GM18526 (cell line): Measurements from ENCODE around the gene PPM1A.

Source experiments
- POLR2A ChIP-seq: IDR thresholded peaks from 3 replicates; pipeline ENCODE4 v1.6.1; 2011; ENCODE audit not compliant: insufficient read length; ENCODE audit errors: extremely low read depth

Gene PPM1A

DNA sequence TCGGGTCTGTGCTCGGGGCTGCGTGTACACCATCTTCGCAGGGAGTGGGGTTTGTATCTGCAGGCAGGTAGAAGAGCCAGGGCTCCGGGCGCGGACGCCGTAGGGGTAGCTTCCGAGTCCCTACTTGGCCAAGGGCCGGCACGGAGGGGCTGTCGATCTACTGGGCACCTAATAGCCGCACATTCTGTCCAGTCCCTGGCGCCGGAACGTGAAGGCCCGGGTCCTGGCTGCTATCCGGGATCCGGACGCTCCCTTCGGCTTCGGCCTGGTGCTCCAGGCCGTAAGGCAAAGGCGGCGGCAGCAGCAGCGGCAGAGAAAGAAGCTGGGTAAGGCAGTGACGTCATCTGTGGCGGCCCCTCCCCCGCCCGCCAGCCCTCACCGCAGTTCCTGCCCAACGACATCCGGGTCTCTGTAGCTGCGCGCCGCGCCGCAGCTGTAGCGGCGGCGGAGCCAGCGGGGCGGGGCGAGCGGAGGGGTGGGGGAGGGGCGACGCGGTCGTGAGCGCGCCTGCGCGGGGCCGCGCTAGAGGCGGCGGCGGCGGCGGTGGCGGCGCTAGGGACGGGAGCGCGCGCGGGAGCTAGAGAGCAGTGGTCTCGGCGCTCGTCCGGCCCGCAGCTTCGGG lies at the start of gene PPM1A:
TSS of gene PPM1A (plus strand) at position 525 of the 622 bp plus-strand sequence. CDS start 33,483 bp downstream, outside the sequence.
- TF ChIP-seq POLR2A, result peak; percentile 93

- TF ChIP-seq POLR2A, result no peak
Measured at GRCh38 chr14:60199321-60199720, 49.7 kb upstream of the PPM1A start.

- TF ChIP-seq POLR2A, result peak; percentile 40
Measured at GRCh38 chr14:60204104-60204842, 44.7 kb upstream of the PPM1A start.

DNA sequence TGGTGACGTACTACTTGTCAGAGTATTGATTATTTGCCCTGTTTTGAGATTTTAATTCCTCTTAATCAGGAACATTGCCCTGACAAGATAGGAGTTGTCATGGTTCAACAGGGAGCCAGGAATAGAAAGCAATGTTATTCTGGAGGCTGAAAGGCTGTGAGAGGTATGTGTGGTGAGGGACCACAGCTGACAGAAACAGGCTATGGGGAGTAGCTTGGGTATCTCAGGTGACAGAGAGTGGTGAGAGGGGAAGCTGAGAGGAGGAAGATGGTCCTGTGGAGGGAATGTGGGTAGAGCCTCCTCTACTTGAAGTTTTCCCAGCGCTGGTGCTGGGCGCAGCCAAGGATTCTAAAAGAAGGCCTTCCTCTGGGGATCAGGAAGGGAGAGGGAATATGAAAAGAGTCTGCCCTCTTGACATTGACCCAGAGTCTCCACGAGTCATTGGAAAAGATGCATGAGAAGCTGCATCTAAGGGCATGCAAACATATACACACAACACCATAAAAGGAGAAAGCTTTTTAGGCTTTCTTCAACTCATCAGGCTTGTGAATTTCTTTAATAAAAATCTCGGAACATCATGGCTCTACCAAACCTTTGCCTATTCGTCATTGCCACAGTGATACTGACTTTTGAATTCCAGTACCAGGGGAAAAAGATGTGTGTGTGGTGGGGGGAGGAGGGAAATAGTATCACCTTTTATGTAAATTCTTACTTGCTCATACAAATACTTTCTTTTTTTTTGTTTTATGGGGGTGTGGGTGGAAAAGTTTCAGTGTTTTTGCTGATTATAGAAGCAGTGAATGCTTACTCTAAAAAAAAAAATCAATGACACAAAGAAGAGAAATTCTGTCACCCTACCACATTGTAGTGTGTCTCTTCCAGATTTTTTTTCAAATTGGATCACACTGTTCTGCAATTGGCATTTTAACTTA lies 43.9 kb upstream of the PPM1A start:
- no peak for TF ChIP-seq POLR2A

- TF ChIP-seq POLR2A, result no peak
Measured at GRCh38 chr14:60206249-60206670, 42.8 kb upstream of the PPM1A start.

GRCh38 chr14:60206837-60207533 lies 42.0 kb upstream of the PPM1A start:
- no peak for TF ChIP-seq POLR2A

DNA sequence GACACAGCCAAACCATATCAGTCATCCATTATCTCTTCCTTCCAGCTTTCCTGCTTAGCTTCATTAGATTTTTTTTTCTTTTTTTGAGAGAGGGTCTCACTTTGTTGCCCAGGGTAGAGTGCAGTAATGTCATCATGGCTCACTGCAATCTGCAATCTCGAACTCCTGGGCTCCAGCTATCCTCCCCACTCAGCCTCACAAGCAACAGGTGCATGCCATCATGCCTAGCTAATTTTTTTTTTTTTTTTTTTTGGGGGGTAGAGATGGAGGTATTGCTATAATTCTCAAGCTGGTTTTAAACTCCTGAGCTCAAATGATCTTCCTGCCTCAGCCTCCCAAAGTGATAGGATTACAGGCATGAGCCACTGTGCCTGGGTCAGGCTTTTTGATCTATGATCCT lies 38.3 kb upstream of the PPM1A start:
- no peak for TF ChIP-seq POLR2A

DNA sequence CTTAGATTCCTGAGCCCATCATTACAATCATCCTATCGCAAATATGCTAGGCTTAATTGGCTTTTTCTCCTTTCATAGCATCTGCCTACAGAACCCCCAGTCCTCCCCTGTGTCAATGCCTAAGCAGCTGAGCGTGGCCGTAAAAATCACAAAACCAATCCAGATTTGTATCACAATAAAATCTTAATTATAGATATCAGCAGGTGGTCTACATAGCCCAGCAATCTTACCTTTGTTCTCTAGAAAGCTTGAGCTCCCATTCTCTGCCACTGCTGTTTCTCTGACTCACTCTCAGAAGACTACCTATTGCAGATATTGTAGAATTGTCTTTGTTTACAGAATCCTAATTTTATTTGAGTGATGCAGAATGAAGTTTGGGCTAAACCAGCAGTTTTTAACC lies 37.9 kb upstream of the PPM1A start:
- no peak for TF ChIP-seq POLR2A

DNA sequence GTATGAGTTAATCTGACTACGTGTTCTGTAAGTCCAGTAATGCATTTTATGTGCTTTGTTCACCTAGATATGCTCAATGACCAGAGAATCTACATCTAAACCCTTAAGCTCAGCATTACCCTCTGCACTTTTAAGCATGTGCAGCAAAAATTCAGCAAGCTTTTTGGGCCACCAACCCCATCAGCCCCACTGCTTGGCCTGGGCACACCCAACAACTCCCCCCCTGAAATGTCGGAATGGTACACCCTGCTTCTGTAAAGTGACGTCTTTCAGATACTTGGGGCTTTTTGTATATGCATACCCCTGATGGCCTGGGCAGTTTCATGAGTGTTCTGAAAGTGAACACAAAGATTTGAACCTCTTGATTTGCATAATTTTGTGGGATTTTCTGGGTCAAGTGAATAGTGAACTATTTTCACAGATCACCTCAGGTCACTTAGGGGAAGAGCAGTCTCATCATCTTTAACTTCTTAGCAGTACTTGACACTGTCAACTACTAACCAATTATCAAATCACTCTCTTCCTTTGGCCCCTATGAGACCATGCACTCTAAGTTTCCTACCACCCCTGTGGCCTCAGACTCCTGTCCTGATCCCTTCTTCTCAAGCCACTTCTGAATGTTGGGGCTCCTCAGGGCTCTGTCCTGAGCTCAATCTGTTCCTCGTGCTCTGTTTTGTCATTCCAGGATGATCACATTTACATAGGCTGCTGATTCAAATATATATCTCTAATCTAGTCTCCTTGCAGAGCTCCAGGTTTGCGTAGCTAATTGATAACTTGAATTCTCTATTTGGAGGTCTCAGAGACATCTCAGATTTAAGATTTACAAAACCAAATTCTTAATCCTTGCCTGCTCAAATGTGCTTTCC lies 36.3 kb upstream of the PPM1A start:
- TF ChIP-seq POLR2A, result no peak

- no peak for TF ChIP-seq POLR2A
Measured at GRCh38 chr14:60214003-60214402, 35.0 kb upstream of the PPM1A start.

GRCh38 chr14:60214415-60215126 lies 34.5 kb upstream of the PPM1A start:
- no peak for TF ChIP-seq POLR2A

DNA sequence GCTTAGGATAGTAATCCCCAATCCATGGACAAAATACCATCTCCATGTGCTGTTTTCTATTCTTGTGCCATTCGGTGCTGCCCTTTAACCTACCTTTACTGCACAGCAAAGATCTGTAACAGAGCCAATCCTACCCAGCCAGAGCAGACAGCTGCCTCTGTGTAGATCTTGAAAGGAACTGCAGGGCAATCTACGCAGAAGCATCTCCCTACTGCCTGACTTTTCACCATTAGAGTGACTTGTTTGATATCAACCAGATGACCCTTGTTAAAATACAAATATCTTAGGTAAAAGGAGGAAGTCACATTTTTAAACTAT lies 33.9 kb upstream of the PPM1A start:
- TF ChIP-seq POLR2A, result no peak

- no peak for TF ChIP-seq POLR2A
Measured at GRCh38 chr14:60215520-60216420, 33.3 kb upstream of the PPM1A start.
